OCI-M2 (cell line): Measurements from ENCODE around the gene CDA.

Experiments used
- DNase-seq: peaks from one replicate; lab custom pipeline; 2025; ENCODE audit not compliant: unreplicated experiment; lab: John Stamatoyannopoulos, UW

Gene CDA

GRCh38 chr1:20588634-20589225 is at the start of gene CDA:
CDA (plus strand) TSS chr1:20589097; CDS start chr1:20589130, 33 bp downstream.
- no peak for DNase-seq

DNA sequence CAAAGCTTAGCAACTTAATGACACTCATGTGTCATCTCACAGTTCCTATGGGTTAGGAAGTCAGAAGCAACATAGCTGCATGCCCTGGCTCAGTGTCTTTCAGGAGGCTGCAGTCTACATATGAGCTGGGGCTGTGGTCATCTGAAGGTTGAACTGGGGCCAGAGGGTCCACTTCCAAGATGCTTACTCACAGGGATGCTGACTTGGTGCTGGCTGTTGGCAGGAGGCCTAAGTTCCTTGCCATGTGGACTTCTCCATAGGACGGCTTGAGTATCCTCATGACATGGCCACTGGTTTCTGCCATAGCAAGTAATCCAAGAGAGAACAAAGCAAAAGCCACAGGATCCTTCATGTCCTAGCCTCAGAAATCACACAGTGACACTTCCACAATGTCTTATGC is 48.6 kb upstream of the CDA start:
- DNase-seq = no peak

GRCh38 chr1:20546637-20547036 is 42.3 kb upstream of the CDA start:
- no peak for DNase-seq

DNA sequence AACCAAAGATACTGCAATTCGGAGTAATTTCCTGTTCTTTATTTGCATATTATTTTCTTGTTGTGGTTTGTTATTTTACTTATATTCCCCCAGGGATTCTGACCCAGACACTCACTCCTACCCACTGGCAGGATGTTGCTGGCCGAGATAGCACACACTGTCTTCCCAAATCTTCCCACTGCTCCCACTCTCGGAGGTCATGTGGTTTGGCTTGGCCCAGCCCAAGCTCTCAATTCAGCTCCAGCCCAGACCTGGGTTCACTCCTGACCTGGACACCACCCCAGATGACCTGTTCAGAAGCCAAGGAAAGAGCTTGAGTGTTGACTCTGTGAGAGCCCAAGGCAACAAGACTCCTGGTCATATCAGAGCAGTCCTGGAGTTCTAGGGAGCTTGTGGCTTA is 37.7 kb upstream of the CDA start:
- no peak for DNase-seq

GRCh38 chr1:20551945-20552727 is 36.8 kb upstream of the CDA start, which contains the start of gene FAM43B:
FAM43B (plus strand) TSS chr1:20552573; CDS start chr1:20552974, 401 bp downstream.
- DNase-seq = no peak

GRCh38 chr1:20552728-20553445 is 36.0 kb upstream of the CDA start:
- no peak for DNase-seq

DNA sequence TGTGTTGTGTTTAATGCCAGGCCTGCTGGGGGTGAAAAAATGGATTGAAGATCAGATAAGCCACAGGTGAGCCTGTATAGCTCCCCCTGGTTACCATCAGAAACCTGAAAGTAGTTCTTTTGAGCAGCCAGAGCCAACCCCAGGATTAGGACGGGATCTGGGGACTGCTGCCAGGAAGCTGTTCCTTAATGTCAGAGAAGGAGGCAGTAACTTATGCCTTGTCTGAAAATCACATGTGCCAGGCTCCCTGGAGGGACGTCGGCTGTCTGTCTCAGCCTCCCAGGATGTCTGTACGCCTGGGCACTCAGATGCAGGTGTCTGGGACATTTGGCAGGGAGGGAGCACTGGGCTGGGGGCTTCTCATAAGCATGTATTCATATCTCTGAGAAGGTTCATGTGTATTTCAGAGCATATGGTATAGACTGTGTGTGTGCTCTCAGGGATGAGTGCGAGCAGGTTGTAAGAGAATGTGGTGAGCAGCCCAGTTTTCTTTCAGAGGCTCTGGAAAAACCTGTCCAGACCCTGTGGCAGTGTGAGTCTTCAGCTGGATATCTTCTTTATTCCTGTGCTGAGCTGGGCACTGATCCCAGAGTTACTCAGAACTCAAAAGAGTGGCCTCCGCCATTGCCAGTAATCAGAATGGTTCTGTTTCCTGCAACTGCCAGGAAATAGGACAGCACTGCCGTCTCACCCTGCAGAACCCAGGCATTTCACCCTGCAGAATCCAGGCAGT is 33.7 kb upstream of the CDA start:
- DNase-seq = no peak

- no peak for DNase-seq
These were observed 33.2 kb upstream of the CDA start for GRCh38 chr1:20555758-20556120.

GRCh38 chr1:20558191-20558590 is 30.7 kb upstream of the CDA start:
- DNase-seq = no peak

DNA sequence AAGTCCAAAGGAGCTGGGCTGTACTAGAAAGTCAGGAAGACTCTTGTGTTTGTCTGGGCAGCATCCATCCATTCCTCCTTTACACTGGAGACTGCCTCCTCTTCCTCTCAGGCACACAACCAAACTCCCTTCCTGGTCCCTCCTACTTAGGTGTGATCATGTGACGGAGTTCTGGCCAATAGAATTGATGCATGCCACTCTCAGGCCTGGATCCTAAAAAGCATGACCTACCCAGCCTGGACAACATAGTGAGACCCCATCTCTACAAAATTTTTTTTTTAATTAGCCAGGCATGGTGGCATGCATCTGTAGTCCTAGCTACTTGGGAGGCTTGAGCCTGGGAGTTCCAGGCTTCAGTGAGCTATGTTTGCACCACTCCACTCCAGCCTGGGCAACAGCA is 27.9 kb upstream of the CDA start:
- DNase-seq = no peak

- DNase-seq = no peak
These were observed 23.7 kb upstream of the CDA start for GRCh38 chr1:20565234-20565633.

GRCh38 chr1:20569523-20570098 is 19.3 kb upstream of the CDA start:
- DNase-seq = no peak

GRCh38 chr1:20571427-20571826 is 17.5 kb upstream of the CDA start:
- no peak for DNase-seq

DNA sequence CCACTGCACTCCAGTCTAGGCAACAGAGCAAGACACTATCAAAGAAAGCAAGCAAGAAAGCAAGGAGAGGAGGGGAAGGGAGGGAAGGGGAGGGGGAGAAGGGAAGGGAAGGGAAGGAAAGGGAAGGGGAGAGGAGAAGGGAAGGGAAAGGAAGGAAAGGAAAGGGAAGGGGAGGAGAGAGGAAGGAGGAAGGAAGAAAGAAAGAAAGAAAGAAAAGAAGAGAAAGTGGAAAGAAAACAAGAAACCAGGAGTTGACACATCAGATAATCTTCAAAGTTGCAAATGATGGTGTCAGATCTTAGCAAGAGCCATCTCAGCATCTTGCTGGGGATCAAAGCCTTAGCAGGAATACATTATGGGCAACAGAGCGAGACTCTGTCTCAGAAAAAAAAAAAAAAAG is 14.9 kb upstream of the CDA start:
- no peak for DNase-seq

DNA sequence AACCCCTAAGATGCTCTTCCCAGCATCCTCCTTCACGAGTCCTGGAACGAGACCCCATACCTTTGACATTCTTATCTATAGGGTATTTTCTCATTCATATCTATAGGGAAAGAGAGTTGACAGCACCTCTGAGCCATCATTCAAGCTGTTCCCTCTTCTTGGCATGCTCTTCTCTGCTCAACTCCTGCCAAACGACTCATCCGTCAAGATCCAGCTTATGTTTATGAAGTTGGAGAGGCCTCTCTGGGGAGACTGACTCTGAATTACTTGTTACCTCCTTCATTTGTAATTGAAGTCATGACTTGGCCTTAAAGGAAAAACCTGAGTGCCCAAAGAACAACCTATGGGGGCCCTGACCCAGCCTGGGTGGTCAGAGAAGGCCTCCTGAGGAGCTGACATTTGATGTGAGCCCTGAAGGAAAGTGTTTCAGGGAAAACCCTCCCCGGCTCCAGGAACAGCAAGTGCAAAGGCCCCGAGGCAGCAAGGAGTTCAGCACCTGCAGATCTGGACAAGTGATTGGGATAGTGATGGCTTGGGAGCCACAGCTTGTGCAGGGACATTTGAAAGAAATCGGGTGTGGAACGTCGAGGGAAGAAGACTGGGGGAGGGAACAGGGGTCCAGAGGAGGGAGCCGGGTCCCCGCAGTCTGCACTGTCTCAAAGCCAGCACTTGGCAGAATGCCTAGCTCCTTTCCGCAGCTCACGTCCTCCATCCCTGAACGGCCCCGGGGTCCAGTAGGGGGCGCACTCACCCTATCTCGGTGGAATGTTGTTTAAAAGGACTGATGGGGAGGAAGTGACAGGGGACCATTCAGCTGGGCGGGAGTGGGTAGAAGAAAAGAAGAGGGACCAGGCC is 14.0 kb upstream of the CDA start:
- no peak for DNase-seq

- no peak for DNase-seq
These were observed 13.2 kb upstream of the CDA start for GRCh38 chr1:20575541-20576336.

DNA sequence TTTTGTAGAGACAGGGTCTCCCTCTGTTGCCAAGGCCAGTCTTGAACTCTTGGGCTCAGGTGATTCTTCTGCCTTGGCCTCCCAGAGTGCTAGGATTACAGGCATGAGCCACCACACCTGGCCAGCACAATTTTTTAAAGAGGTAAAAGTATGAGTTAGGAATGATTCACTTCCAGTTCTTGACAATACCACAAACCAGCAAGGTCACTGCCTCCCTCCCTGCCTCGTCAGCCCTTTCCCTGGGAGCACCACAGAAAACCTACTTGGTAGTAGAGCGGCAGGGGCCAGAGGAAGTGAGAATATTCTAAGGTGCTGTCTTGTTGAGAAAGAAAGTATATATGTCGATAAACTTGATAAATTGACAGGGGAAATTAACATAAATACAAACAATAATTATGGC is 10.8 kb upstream of the CDA start:
- no peak for DNase-seq

DNA sequence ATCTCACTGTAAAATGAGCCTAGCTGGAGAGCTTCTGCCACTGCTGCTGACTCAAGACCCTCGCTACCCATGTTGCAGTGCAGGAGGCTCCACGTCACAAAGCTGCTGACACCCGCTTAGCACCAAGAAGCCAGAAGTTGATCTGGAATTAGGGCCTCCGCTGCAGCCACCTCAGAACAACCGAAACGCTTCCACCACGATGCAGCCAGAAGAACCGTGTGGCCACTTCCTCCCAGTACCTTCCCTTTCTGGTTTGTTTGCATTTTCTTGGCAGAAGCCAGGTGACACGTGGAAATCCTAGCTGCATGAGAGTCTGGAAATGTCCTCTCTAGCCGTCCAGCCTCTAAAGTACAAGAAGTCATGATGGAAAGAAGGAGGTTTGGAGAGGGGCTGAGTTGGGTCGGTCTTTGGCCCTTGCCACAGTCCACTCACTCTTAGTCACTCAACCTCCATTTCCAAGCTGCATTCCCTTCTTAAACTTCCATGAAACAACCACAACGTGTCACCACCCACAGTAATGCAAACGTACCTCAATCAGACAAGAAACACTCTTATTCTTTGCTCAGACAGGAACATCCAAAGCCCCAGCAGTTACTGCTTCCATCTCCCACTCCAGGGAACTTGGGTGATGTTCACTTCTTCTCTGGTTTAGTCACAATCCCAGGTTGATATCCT is 10.0 kb upstream of the CDA start:
- DNase-seq = no peak

GRCh38 chr1:20584890-20585289 is 4.0 kb upstream of the CDA start:
- no peak for DNase-seq
